HG03460 (cell line): ENCODE results near the gene NFASC.

Experiments used
- ATAC-seq: cut with Tn5 transposase; IDR thresholded peaks from one replicate; pipeline ENCODE4 v1.9.1; 2021; ENCODE audit not compliant: unreplicated experiment

The NFASC gene

GRCh38 chr1:205032508-205032907 is 161.8 kb downstream of the NFASC start:
- no peak for ATAC-seq

GRCh38 chr1:205037539-205037938 is 166.9 kb downstream of the NFASC start:
- no peak for ATAC-seq

GRCh38 chr1:205038132-205038786 is 167.6 kb downstream of the NFASC start:
- no peak for ATAC-seq

- no peak for ATAC-seq
Observed at GRCh38 chr1:205041001-205041715, 170.5 kb downstream of the NFASC start.

GRCh38 chr1:205041998-205042910 is 171.6 kb downstream of the NFASC start:
- ATAC-seq, result no peak

GRCh38 chr1:205042911-205043806 is 172.5 kb downstream of the NFASC start, which contains the start of gene CNTN2:
Gene CNTN2, plus strand, starts transcription at chr1:205043212. Its CDS starts 9,974 bp downstream, at chr1:205053186.
- no peak for ATAC-seq

- ATAC-seq, result no peak
Observed at GRCh38 chr1:205043866-205044265, 173.2 kb downstream of the NFASC start.

GRCh38 chr1:205044741-205045140 is 174.1 kb downstream of the NFASC start:
- ATAC-seq, result no peak

GRCh38 chr1:205045146-205045545 is 174.5 kb downstream of the NFASC start:
- ATAC-seq, result no peak

GRCh38 chr1:205046870-205047269 is 176.2 kb downstream of the NFASC start:
- no peak for ATAC-seq

- no peak for ATAC-seq
Observed at GRCh38 chr1:205047764-205048231, 177.1 kb downstream of the NFASC start.

- ATAC-seq, result no peak
Observed at GRCh38 chr1:205048382-205048781, 177.7 kb downstream of the NFASC start.

- no peak for ATAC-seq
Observed at GRCh38 chr1:205049479-205049878, 178.8 kb downstream of the NFASC start.

- no peak for ATAC-seq
Observed at GRCh38 chr1:205052690-205053089, 182.0 kb downstream of the NFASC start.

- no peak for ATAC-seq
Observed at GRCh38 chr1:205053296-205053695, 182.6 kb downstream of the NFASC start.

- ATAC-seq, result no peak
Observed at GRCh38 chr1:205054013-205054412, 183.4 kb downstream of the NFASC start.

- no peak for ATAC-seq
Observed at GRCh38 chr1:205056188-205056611, 185.5 kb downstream of the NFASC start.

- ATAC-seq, result no peak
Observed at GRCh38 chr1:205056956-205057568, 186.4 kb downstream of the NFASC start.

- ATAC-seq, result no peak
Observed at GRCh38 chr1:205057808-205058575, 187.3 kb downstream of the NFASC start.
